ENCODE results near the gene LASP1.

LASP1 gene

GRCh38 chr17:38885044-38885727 is 15.3 kb downstream of the LASP1 start:
- Histone ChIP-seq H3K27ac (ENCODE audit: poor library complexity, severe bottlenecking) (no peak overlapping the region), H3K36me3 (ENCODE audit: low read depth) (peaks cover 84% of the 10 kb centered on the region), H3K4me1 (ENCODE audit: insufficient read depth, poor library complexity, severe bottlenecking) (peaks cover 21% of the 10 kb centered on the region), H3K27me3 (ENCODE audit: insufficient read depth, poor library complexity, severe bottlenecking) (no peaks in the 10 kb centered on the region), H3K9me3 (ENCODE audit: severe bottlenecking) (no peaks in the 10 kb centered on the region), H3K4me3 (ENCODE audit: severe bottlenecking) (no peak overlapping the region)
- ATAC-seq (ENCODE audit: low read depth) (no peak), DNase-seq (ENCODE audit: low spot score) (no peak)
- TF ChIP-seq CTCF (IDR thresholded peaks at IDR 0.05; ENCODE audit: poor library complexity, severe bottlenecking) = no peak

- ATAC-seq (ENCODE audit: low read depth) (no peak), DNase-seq (ENCODE audit: low spot score) (no peak)
- H3K27ac ChIP-seq (ENCODE audit: poor library complexity, severe bottlenecking) = no peak overlapping the region
- no peak overlapping the region for H3K4me3 ChIP-seq (ENCODE audit: severe bottlenecking)
- no peaks in the 10 kb centered on the region for H3K27me3 ChIP-seq (ENCODE audit: insufficient read depth, poor library complexity, severe bottlenecking)
- H3K9me3 ChIP-seq (ENCODE audit: severe bottlenecking) = no peaks in the 10 kb centered on the region
- H3K36me3 ChIP-seq (ENCODE audit: low read depth) = peaks cover 86% of the 10 kb centered on the region
- TF ChIP-seq CTCF (IDR thresholded peaks at IDR 0.05; ENCODE audit: poor library complexity, severe bottlenecking) = no peak
- peaks cover 13% of the 10 kb centered on the region for H3K4me1 ChIP-seq (ENCODE audit: insufficient read depth, poor library complexity, severe bottlenecking)
Observed at GRCh38 chr17:38885728-38886642, 16.1 kb downstream of the LASP1 start.

GRCh38 chr17:38886643-38887010 is 16.8 kb downstream of the LASP1 start:
- Histone ChIP-seq H3K27me3 (ENCODE audit: insufficient read depth, poor library complexity, severe bottlenecking) (no peaks in the 10 kb centered on the region), H3K4me3 (ENCODE audit: severe bottlenecking) (no peak overlapping the region), H3K9me3 (ENCODE audit: severe bottlenecking) (no peaks in the 10 kb centered on the region), H3K4me1 (ENCODE audit: insufficient read depth, poor library complexity, severe bottlenecking) (peaks cover 6% of the 10 kb centered on the region), H3K36me3 (ENCODE audit: low read depth) (peaks cover 84% of the 10 kb centered on the region), H3K27ac (ENCODE audit: poor library complexity, severe bottlenecking) (no peak overlapping the region)
- DNase-seq (ENCODE audit: low spot score) = no peak
- no peak for ATAC-seq (ENCODE audit: low read depth)
- TF ChIP-seq CTCF (IDR thresholded peaks at IDR 0.05; ENCODE audit: poor library complexity, severe bottlenecking) = no peak

GRCh38 chr17:38888842-38889241 is 19.0 kb downstream of the LASP1 start:
- Histone ChIP-seq H3K27me3 (ENCODE audit: insufficient read depth, poor library complexity, severe bottlenecking) (no peaks in the 10 kb centered on the region), H3K27ac (ENCODE audit: poor library complexity, severe bottlenecking) (no peak overlapping the region), H3K4me3 (ENCODE audit: severe bottlenecking) (no peak overlapping the region), H3K9me3 (ENCODE audit: severe bottlenecking) (no peaks in the 10 kb centered on the region), H3K36me3 (ENCODE audit: low read depth) (peaks cover 81% of the 10 kb centered on the region), H3K4me1 (ENCODE audit: insufficient read depth, poor library complexity, severe bottlenecking) (no peaks in the 10 kb centered on the region)
- ATAC-seq (ENCODE audit: low read depth) = no peak
- no peak for DNase-seq (ENCODE audit: low spot score)
- TF ChIP-seq CTCF (IDR thresholded peaks at IDR 0.05; ENCODE audit: poor library complexity, severe bottlenecking) = no peak
